Measurements from ENCODE around the gene CCDC15. TPM values are rescaled to one million over a fixed set of nuclear protein-coding genes. Genes with fewer than 3 reads are reported as not detected.
A peak's percentile ranks its signal among the peaks of the same experiment; 100 is the strongest.

Gene CCDC15
- polyA plus RNA-seq, 6 donors from 2014 or later = 0.33 to 1.5 (median 0.72) TPM; not detected in 1

- H3K9me3 Mint-ChIP-seq = peaks cover 0 to 4% (median 0%) of the 10 kb centered on the region in 7 donors
- H3K36me3 Mint-ChIP-seq = no peaks in the 10 kb centered on the region
- H3K4me1 Mint-ChIP-seq = peaks cover 0 to 5% (median 0%) of the 10 kb centered on the region in 3 donors
- peaks cover 9 to 26% (median 11%) of the 10 kb centered on the region in 3 donors for H3K27me3 Mint-ChIP-seq
- no peak overlapping the region for H3K4me3 Mint-ChIP-seq
- no peak overlapping the region for H3K27ac Mint-ChIP-seq
- ATAC-seq (ENCODE audit: low read depth in 2 of 2) (no peak), DNase-seq (no peak)
Observed at GRCh38 chr11:124934862-124935547, 19.0 kb upstream of the CCDC15 start.

GRCh38 chr11:124935548-124936514 is 18.2 kb upstream of the CCDC15 start, which contains the start of gene HEPACAM:
TSS of gene HEPACAM (minus strand) at chr11:124936047. CDS start at chr11:124936006, 41 bp downstream.
- Mint-ChIP-seq H3K36me3 (no peaks in the 10 kb centered on the region), H3K27me3 (peaks cover 11 to 32% (median 15%) of the 10 kb centered on the region in 3 donors), H3K9me3 (peaks cover 0 to 4% (median 0%) of the 10 kb centered on the region in 7 donors), H3K27ac (no peak within 1 kb of the TSS), H3K4me1 (peaks cover 0 to 2% (median 0%) of the 10 kb centered on the region in 3 donors), H3K4me3 (no peak within 1 kb of the TSS)
- DNase-seq (no peak), ATAC-seq (ENCODE audit: low read depth in 2 of 2) (no peak)

DNA sequence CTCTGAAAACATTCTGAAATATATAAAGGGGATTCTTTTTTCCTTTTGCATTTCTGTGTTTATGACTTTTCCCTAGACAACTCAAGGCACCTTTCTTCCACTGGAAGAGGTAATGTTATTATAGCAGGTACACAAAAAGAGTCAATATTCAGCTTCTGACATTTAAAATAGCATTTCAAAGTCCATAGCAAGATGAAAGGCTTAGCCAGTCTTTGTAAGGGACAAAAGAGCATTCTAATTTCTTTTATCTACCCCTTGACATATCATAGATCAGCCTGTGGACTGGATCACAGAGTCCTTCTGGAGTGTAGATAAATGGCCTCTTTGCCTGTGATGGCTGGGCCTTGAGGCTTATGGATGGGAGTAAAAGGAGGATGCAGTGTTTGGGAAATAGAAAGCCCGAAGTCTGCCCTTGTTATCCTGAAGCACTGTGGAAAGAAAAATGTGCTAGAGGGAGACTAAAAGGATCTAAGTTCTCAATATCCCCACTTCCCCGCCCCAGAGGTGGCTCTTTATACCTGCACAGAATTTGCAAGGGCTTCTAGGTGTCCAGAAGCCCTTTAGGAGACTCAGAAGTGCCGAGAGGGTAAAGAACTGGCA is 16.6 kb upstream of the CCDC15 start:
- peaks cover 16 to 37% (median 20%) of the 10 kb centered on the region in 3 donors for H3K27me3 Mint-ChIP-seq

GRCh38 chr11:124938206-124938765 is 15.7 kb upstream of the CCDC15 start:
- Mint-ChIP-seq H3K9me3 (peaks cover 0 to 4% (median 0%) of the 10 kb centered on the region in 7 donors), H3K27ac (no peak overlapping the region), H3K36me3 (no peaks in the 10 kb centered on the region), H3K4me1 (no peaks in the 10 kb centered on the region), H3K27me3 (peaks cover 24 to 42% (median 28%) of the 10 kb centered on the region in 3 donors), H3K4me3 (no peak overlapping the region)
- ATAC-seq (ENCODE audit: low read depth in 2 of 2) (no peak), DNase-seq (no peak)

More for the DNA sequence above, 16.6 kb upstream of the CCDC15 start:
- no peaks in the 10 kb centered on the region for H3K36me3 Mint-ChIP-seq
- DNase-seq (no peak), ATAC-seq (ENCODE audit: low read depth in 2 of 2) (no peak)
- no peaks in the 10 kb centered on the region for H3K4me1 Mint-ChIP-seq
- H3K4me3 Mint-ChIP-seq = no peak overlapping the region
- no peak overlapping the region for H3K27ac Mint-ChIP-seq
- peaks cover 0 to 4% (median 0%) of the 10 kb centered on the region in 7 donors for H3K9me3 Mint-ChIP-seq

DNA sequence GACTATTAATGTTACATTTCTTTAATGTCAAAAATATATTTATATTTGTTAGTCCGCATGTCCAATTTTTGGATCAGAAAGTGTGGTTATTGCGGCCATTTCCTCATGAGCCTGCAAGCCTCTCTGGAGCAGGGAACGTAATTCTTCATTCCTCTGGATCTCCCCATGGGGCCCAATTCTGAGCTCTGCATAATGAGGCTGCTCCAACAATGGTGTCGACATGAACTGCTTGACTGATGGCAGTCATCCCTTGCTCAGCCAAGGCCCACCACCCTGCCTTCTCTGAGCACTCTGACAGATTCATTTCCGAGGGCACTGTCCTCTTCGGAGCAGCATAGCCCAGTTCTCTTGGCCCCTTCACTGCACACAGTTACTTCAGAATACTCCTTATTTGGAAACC is 15.0 kb upstream of the CCDC15 start:
- H3K4me1 Mint-ChIP-seq = no peaks in the 10 kb centered on the region
- no peak overlapping the region for H3K4me3 Mint-ChIP-seq
- H3K9me3 Mint-ChIP-seq = peaks cover 0 to 4% (median 0%) of the 10 kb centered on the region in 7 donors
- H3K27ac Mint-ChIP-seq = no peak overlapping the region
- no peaks in the 10 kb centered on the region for H3K36me3 Mint-ChIP-seq
- DNase-seq (no peak), ATAC-seq (ENCODE audit: low read depth in 2 of 2) (no peak)
- peaks cover 30 to 45% (median 35%) of the 10 kb centered on the region in 3 donors for H3K27me3 Mint-ChIP-seq

GRCh38 chr11:124941703-124942102 is 12.3 kb upstream of the CCDC15 start:
- Mint-ChIP-seq H3K27ac (no peak overlapping the region), H3K4me1 (no peaks in the 10 kb centered on the region), H3K9me3 (peaks cover 0 to 4% (median 0%) of the 10 kb centered on the region in 7 donors), H3K27me3 (peaks cover 43 to 52% (median 51%) of the 10 kb centered on the region in 3 donors), H3K4me3 (no peak overlapping the region), H3K36me3 (no peaks in the 10 kb centered on the region)
- DNase-seq = no peak
- no peak for ATAC-seq (ENCODE audit: low read depth in 2 of 2)

DNA sequence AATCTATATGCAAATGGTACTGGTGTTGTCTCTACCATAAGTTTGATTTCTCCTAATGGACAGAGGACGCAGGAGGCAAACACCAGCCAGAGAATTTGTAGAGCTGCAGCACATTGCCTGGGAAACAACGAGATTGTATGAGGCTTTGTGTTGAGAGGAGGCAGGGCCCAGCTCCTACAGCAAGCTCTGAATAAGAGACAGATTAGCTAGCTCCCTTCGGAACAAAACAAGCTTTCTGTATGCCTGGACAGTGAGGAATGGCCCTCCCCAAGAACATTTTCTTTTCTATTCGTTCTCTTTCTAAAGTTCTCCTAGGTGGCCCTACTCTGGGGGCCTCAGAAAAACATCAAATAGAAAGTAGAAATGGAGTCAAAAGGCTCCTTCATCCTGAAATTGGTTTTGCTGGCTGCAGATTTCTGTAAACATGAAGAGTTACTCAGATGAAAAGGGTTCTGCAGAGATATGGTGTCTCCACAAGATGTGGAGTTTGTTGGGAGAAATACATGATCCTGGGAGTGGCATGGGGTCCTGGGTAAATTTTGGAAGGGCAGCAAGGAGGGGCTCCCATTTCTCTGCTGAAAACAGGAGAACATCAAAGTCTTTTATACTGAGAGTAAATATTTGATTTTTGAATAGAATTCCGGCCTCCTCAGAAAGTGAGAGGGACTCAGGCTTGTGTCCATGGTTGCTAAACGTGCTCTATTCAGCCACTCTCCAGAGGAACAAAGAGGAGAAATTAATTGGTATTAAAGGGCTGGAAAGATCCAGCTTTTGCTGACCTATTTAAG is 11.3 kb upstream of the CCDC15 start:
- DNase-seq (no peak), ATAC-seq (ENCODE audit: low read depth in 2 of 2) (no peak)
- peak overlapping the region in 1 of 6 donors; percentile 33 for H3K27ac Mint-ChIP-seq
- no peaks in the 10 kb centered on the region for H3K4me1 Mint-ChIP-seq
- no peaks in the 10 kb centered on the region for H3K36me3 Mint-ChIP-seq
- H3K9me3 Mint-ChIP-seq = peaks cover 0 to 4% (median 0%) of the 10 kb centered on the region in 7 donors
- H3K27me3 Mint-ChIP-seq = peaks cover 47 to 55% (median 51%) of the 10 kb centered on the region in 3 donors
- H3K4me3 Mint-ChIP-seq = no peak overlapping the region

DNA sequence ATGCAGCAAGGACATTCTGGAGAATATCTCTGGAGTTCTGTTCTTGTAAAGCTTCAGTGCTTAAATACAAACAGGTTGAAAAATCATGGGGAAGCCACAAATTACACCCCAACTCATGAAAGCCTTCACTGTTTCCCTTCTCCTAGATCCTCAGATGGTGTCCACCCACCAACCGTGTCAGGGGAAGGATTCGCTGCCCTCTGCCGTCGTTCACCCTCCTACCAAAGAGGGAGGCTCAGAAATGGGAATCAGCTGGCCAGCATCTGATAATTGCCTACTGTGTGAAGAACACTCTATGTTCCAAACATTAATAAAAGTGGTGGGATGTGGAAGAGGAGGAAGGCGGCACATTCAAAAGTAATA is 10.8 kb upstream of the CCDC15 start:
- Mint-ChIP-seq H3K27ac (no peak overlapping the region), H3K9me3 (peaks cover 1 to 8% (median 5%) of the 10 kb centered on the region in 7 donors), H3K27me3 (peaks cover 48 to 55% (median 52%) of the 10 kb centered on the region in 3 donors), H3K36me3 (peaks cover 0 to 3% of the 10 kb centered on the region in 2 donors), H3K4me3 (no peak overlapping the region), H3K4me1 (no peaks in the 10 kb centered on the region)
- DNase-seq (no peak), ATAC-seq (ENCODE audit: low read depth in 2 of 2) (no peak)

GRCh38 chr11:124943741-124944140 is 10.3 kb upstream of the CCDC15 start:
- Mint-ChIP-seq H3K4me3 (no peak overlapping the region), H3K9me3 (peaks cover 6 to 12% (median 10%) of the 10 kb centered on the region in 7 donors), H3K4me1 (no peaks in the 10 kb centered on the region), H3K36me3 (peaks cover 0 to 8% of the 10 kb centered on the region in 2 donors), H3K27me3 (peaks cover 48 to 55% (median 54%) of the 10 kb centered on the region in 3 donors), H3K27ac (no peak overlapping the region)
- ATAC-seq (ENCODE audit: low read depth in 2 of 2) (no peak), DNase-seq (no peak)

DNA sequence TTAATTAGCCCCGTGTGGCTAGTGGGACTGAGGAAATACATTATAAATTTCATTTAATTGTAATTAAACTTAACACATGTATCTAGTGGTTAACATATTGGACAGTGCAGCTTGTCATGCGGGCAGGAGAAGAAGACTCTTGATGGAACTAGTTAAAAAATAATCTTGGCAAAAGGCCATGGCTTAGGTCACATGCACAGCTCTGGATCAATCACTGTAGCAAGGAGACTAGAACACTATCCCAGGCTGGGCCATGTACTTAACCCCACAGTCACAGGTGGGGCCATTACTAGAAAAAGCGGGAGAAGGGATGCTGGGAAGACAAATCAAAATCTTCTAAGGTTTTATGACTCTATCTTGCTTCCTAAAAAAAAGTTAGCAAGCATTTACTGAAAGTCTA is 9.4 kb upstream of the CCDC15 start:
- no peak for ATAC-seq (ENCODE audit: low read depth in 2 of 2)
- H3K36me3 Mint-ChIP-seq = peaks cover 0 to 8% of the 10 kb centered on the region in 2 donors
- peaks cover 44 to 58% (median 56%) of the 10 kb centered on the region in 3 donors for H3K27me3 Mint-ChIP-seq
- no peak for DNase-seq
- H3K4me1 Mint-ChIP-seq = no peaks in the 10 kb centered on the region
- H3K4me3 Mint-ChIP-seq = no peak overlapping the region
- H3K27ac Mint-ChIP-seq = no peak overlapping the region
- peaks cover 6 to 18% (median 12%) of the 10 kb centered on the region in 7 donors for H3K9me3 Mint-ChIP-seq

GRCh38 chr11:124945826-124946225 is 8.2 kb upstream of the CCDC15 start:
- Mint-ChIP-seq H3K27ac (no peak overlapping the region), H3K4me1 (no peaks in the 10 kb centered on the region), H3K9me3 (peaks cover 6 to 18% (median 13%) of the 10 kb centered on the region in 7 donors), H3K4me3 (no peak overlapping the region), H3K36me3 (peaks cover 0 to 8% of the 10 kb centered on the region in 2 donors), H3K27me3 (peaks cover 38 to 58% (median 50%) of the 10 kb centered on the region in 3 donors)
- DNase-seq = no peak
- no peak for ATAC-seq (ENCODE audit: low read depth in 2 of 2)

DNA sequence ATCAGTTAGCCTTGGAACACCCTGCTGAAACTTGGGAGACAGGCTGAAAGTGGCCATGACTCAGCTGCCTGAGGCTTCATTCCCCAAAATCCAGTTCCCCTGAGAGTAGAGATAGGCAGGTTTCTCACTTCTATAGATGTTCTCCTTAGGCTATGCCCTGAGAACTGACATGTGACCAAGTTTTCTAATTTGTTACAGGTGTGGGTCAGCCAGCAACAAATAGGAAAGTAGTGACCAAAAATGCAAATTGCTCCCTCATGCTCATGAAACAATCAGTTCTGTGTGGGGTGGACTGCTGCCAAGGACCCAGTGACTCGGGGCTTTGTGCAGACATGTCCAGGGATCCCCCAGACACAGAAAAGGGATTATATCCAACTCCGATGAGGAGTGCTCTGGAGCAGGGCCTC is 7.3 kb upstream of the CCDC15 start:
- Mint-ChIP-seq H3K4me3 (no peak overlapping the region), H3K9me3 (peaks cover 6 to 18% (median 13%) of the 10 kb centered on the region in 7 donors), H3K27me3 (peaks cover 33 to 50% (median 50%) of the 10 kb centered on the region in 3 donors), H3K27ac (no peak overlapping the region), H3K4me1 (no peaks in the 10 kb centered on the region), H3K36me3 (peaks cover 0 to 8% of the 10 kb centered on the region in 2 donors)
- no peak for DNase-seq
- no peak for ATAC-seq (ENCODE audit: low read depth in 2 of 2)

All from naive B cell (primary cell).